Esophagus (tissue), 2 donors: Measurements from ENCODE around the gene SNX9. TPM values are rescaled to one million over a fixed set of nuclear protein-coding genes. Genes with fewer than 3 reads are reported as not detected.
"Not testable (repeated sequence)": the region's sequence is repeated elsewhere in the genome, so short reads cannot be mapped to it uniquely, and the experiment has no call there.

ENCODE experiments used
- H3K27ac ChIP-seq, 2 donors: one replicate each; pipeline ENCODE4 v1.5.1; 2013; ENCODE audit warnings: low read depth in 2 of 2, mild to moderate bottlenecking in 2 of 2, inconsistent platforms in 1 of 2, low read length in 1 of 2, moderate library complexity in 1 of 2
- H3K27me3 ChIP-seq, 2 donors: one replicate each; pipeline ENCODE4 v1.6.1; 2013; ENCODE audit warnings: low read length in 2 of 2, control low read depth in 1 of 2, mild to moderate bottlenecking in 1 of 2; ENCODE audit not compliant: insufficient read depth in 2 of 2, control insufficient read depth in 1 of 2
- H3K36me3 ChIP-seq, 2 donors: one replicate each; pipeline ENCODE4 v1.6.1; 2013; ENCODE audit warnings: low read length in 1 of 2; ENCODE audit not compliant: control insufficient read depth in 2 of 2, insufficient read depth in 2 of 2
- H3K4me1 ChIP-seq, 2 donors: one replicate each; pipeline ENCODE4 v1.6.1; 2013; ENCODE audit warnings: low read length in 1 of 2; ENCODE audit not compliant: control insufficient read depth in 2 of 2, insufficient read depth in 2 of 2
- H3K4me3 ChIP-seq, 2 donors: one replicate each; pipeline ENCODE4 v1.5.1; 2013; ENCODE audit warnings: low read length in 2 of 2, mild to moderate bottlenecking in 2 of 2, low read depth in 1 of 2, moderate library complexity in 1 of 2
- H3K9me3 ChIP-seq, 2 donors: one replicate each; pipeline ENCODE4 v1.6.1; 2013; ENCODE audit warnings: mild to moderate bottlenecking in 2 of 2, low read depth in 1 of 2, low read length in 1 of 2, moderate library complexity in 1 of 2; ENCODE audit not compliant: control insufficient read depth in 2 of 2, insufficient read depth in 1 of 2
- WGBS, 2 donors: extraction: QIAGEN DNeasy Blood & Tissue Kit; methylation state at CpG; one replicate each; pipeline ENCODE4 v1.1.7; 2013; 5-methylcytosine and 5-hydroxymethylcytosine counted together
- polyA plus RNA-seq, 2 donors: library from polyadenylated mRNA; stranded (reverse); fragments of 200-250 nt; gene quantifications; one replicate each; pipeline ENCODE4 v1.2.3, GENCODE V29; 2013
- donor health status: healthy with polysubstance abuse.
- donor health status: Bipolar disorder and iron deficiency.

The SNX9 gene
- polyA plus RNA-seq, 2 donors = 27.8 to 78.0 TPM

GRCh38 chr6:157927011-157927410, 104.0 kb downstream of the SNX9 start:
- no peaks in the 10 kb centered on the region for H3K9me3 ChIP-seq
- 98 to 99% methylated on average over 7 of the region's 7 CpGs for WGBS, 2 donors
- no peak overlapping the region for H3K27ac ChIP-seq
- H3K36me3 ChIP-seq = peaks cover 2 to 14% of the 10 kb centered on the region in 2 donors
- H3K27me3 ChIP-seq = no peaks in the 10 kb centered on the region
- no peaks in the 10 kb centered on the region for H3K4me1 ChIP-seq
- no peak overlapping the region for H3K4me3 ChIP-seq

DNA sequence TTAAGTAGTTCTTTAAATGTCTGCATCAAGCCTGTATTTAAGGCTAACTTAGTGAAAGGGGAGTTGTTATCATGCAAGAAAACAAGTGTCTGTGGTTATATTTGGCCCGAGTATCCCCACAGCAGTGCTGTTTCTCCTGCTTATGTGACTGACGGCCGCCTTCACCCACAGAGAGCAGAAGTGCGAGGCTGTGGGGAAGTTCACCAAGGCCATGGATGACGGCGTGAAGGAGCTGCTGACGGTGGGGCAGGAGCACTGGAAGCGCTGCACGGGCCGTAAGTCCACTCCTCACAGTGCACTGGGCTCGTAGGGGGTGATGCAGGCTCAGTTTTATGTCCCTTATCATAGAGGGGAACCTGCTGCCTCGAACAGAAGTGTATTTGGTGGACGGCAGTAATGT, 105.4 kb downstream of the SNX9 start:
- Histone ChIP-seq H3K36me3 (peaks cover 6 to 21% of the 10 kb centered on the region in 2 donors), H3K27ac (no peak overlapping the region), H3K4me3 (no peak overlapping the region), H3K9me3 (no peaks in the 10 kb centered on the region), H3K4me1 (no peaks in the 10 kb centered on the region), H3K27me3 (no peaks in the 10 kb centered on the region)
- 80 to 88% methylated on average over 13 of the region's 13 CpGs for WGBS, 2 donors

- WGBS, 2 donors = 91% methylated on average over 7 of the region's 7 CpGs
- Histone ChIP-seq H3K36me3 (peaks cover 6 to 23% of the 10 kb centered on the region in 2 donors), H3K27me3 (no peaks in the 10 kb centered on the region), H3K9me3 (no peaks in the 10 kb centered on the region), H3K4me3 (no peak overlapping the region), H3K27ac (no peak overlapping the region), H3K4me1 (no peaks in the 10 kb centered on the region)
These were observed 106.0 kb downstream of the SNX9 start for GRCh38 chr6:157929076-157929475.

GRCh38 chr6:157929765-157930319, 106.8 kb downstream of the SNX9 start:
- no peak overlapping the region for H3K4me3 ChIP-seq
- H3K9me3 ChIP-seq = no peaks in the 10 kb centered on the region
- H3K27me3 ChIP-seq = no peaks in the 10 kb centered on the region
- H3K4me1 ChIP-seq = no peaks in the 10 kb centered on the region
- 75 to 79% methylated on average over 3 of the region's 3 CpGs for WGBS, 2 donors
- H3K36me3 ChIP-seq = peaks cover 6 to 23% of the 10 kb centered on the region in 2 donors
- H3K27ac ChIP-seq = no peak overlapping the region

- Histone ChIP-seq H3K27ac (no peak overlapping the region), H3K4me1 (no peaks in the 10 kb centered on the region), H3K4me3 (no peak overlapping the region), H3K27me3 (no peaks in the 10 kb centered on the region), H3K9me3 (no peaks in the 10 kb centered on the region), H3K36me3 (peaks cover 4 to 23% of the 10 kb centered on the region in 2 donors)
- WGBS, 2 donors = 61 to 73% methylated on average over 2 of the region's 2 CpGs
These were observed 112.7 kb downstream of the SNX9 start for GRCh38 chr6:157935786-157936185.

GRCh38 chr6:157937318-157937717, 114.3 kb downstream of the SNX9 start:
- Histone ChIP-seq H3K4me1 (no peaks in the 10 kb centered on the region), H3K27me3 (no peaks in the 10 kb centered on the region), H3K27ac (no peak overlapping the region), H3K4me3 (no peak overlapping the region), H3K36me3 (peaks cover 4 to 27% of the 10 kb centered on the region in 2 donors), H3K9me3 (no peaks in the 10 kb centered on the region)
- WGBS, 2 donors = 85 to 90% methylated on average over 3 of the region's 3 CpGs

- H3K27ac ChIP-seq = no peak overlapping the region
- no peaks in the 10 kb centered on the region for H3K27me3 ChIP-seq
- peaks cover 3 to 27% of the 10 kb centered on the region in 2 donors for H3K36me3 ChIP-seq
- 95% methylated on average over 6 of the region's 6 CpGs for WGBS, 2 donors
- H3K4me3 ChIP-seq = no peak overlapping the region
- H3K9me3 ChIP-seq = no peaks in the 10 kb centered on the region
- no peaks in the 10 kb centered on the region for H3K4me1 ChIP-seq
These were observed 114.9 kb downstream of the SNX9 start for GRCh38 chr6:157937916-157938315.

DNA sequence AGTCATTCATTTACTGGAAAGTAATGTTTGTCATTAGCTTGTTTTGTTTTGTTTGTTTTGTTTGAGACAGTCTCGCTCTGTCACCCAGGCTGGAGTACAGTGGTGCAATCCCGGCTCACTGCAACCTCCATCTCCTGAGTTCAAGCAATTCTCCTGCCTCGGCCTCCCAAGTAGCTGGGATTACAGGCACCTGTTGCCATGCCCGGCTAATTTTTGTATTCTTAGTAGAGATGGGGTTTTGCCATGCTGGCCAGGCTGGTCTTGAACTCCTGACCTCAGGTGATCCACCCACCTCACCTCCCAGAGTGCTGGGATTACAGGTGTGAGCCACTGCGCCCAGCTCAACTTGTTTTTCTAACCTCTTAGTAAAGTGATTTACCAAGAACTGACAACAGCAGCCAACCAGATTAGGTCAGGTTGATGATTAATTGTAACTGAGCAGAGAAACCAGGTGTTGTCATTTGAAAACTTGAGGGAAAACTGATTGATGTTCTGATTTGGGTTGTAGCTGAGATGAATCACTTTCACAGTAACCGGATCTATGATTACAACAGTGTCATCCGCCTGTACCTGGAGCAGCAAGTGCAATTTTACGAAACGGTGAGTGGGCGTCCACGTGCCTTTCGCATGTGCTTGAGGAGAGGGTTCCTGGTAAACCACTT, 117.5 kb downstream of the SNX9 start:
- H3K4me3 ChIP-seq, H3K27me3 ChIP-seq, H3K4me1 ChIP-seq, H3K9me3 ChIP-seq: not testable (repeated sequence)
- Histone ChIP-seq H3K27ac (peak overlapping the region in 1 of 2 donors; percentile 49), H3K36me3 (peaks cover 3 to 34% of the 10 kb centered on the region in 2 donors)
- whole genome bisulfite sequencing, 2 donors = 74 to 79% methylated on average over 12 of the region's 12 CpGs

- H3K27ac ChIP-seq = no peak overlapping the region
- WGBS, 2 donors = 84 to 88% methylated on average over 13 of the region's 13 CpGs
- H3K36me3 ChIP-seq = peaks cover 3 to 31% of the 10 kb centered on the region in 2 donors
- no peaks in the 10 kb centered on the region for H3K4me1 ChIP-seq
- no peaks in the 10 kb centered on the region for H3K27me3 ChIP-seq
- H3K9me3 ChIP-seq = no peaks in the 10 kb centered on the region
- no peak overlapping the region for H3K4me3 ChIP-seq
These were observed 118.2 kb downstream of the SNX9 start for GRCh38 chr6:157941101-157941863.
